GM21528 (cell line): ENCODE measurements around the gene PIGZ.
"Not testable (repeated sequence)": the region's sequence is repeated elsewhere in the genome, so short reads cannot be mapped to it uniquely, and the experiment has no call there.

Experiments used
- ATAC-seq: cut with Tn5 transposase; IDR thresholded peaks from one replicate; pipeline ENCODE4 v1.9.1; 2021; ENCODE audit warnings: mild to moderate bottlenecking, moderate library complexity; ENCODE audit not compliant: unreplicated experiment, low FRiP score

Gene PIGZ

DNA sequence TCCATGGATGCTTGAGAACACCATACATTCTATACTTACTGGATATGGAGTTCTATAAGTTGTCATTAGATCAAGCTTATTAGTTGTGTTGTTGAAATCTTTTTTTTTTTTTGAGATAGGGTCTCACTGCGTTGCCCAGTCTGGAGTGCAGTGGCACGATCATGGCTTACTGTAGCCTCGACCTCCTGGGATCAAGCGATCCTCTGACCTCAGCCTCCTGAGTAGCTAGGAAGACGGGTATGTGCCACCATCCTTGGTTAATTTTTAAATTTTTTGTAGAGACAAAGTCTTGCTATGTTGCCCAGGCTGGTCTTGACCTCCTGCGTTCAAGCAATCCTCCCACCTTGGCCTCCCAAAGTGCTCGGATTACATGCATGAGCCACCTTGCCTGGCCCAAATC, 13.8 kb downstream of the PIGZ start:
- no peak for ATAC-seq

DNA sequence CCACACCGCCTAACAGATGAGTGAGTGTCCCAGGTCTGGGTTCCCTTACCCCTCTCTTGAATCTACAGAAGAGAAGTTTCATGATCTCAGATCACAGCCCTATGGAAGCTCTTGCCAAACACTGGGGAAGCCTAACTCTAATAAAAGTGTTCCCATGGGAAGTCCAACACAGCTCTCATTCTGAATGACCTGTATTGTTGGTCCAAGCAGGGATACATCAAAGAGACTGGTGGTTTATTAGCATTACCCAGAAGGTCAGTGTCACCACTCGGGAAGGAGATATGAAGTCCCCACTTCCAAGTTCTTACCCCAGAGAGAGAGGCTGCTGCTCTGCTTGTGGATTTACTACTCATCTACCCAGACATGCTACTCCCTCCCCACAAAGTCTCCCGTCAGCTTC, 17.3 kb downstream of the PIGZ start:
- no peak for ATAC-seq

DNA sequence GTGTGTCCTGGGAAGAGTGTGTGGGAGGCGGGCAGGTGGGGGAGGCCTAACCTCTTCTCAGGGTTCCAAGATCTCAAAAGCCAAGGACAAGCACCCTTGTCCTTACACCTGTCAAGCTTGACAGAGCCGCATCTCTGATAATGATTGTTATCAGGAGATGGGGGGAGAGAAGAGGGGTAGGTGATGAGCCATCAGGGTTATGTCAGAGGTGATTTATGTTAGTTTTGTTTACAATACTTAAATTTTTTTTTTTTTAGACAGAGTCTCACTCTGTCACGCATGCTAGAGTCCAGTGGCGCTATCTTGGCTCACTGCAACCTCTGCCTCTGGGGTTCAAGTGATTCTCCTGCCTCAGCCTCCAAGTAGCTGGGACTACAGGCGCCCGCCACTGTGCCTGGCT, 18.9 kb downstream of the PIGZ start:
- ATAC-seq, result no peak

DNA sequence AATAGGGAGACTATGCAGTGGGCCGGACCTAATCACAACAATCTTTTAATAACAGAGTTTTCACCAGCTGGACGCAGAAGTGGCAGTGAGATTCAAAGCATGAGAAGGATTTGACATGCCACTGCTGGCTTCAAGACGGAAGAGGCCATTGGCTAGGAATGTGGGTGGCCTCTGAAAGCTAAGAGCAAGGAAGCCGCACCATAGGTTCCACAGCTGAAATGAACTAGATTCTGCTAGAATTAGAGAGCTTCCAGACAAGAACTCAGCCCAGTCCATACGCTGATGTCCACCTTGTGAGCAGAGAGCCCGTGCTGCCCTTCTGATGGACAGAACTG, 19.4 kb downstream of the PIGZ start:
- no peak for ATAC-seq

DNA sequence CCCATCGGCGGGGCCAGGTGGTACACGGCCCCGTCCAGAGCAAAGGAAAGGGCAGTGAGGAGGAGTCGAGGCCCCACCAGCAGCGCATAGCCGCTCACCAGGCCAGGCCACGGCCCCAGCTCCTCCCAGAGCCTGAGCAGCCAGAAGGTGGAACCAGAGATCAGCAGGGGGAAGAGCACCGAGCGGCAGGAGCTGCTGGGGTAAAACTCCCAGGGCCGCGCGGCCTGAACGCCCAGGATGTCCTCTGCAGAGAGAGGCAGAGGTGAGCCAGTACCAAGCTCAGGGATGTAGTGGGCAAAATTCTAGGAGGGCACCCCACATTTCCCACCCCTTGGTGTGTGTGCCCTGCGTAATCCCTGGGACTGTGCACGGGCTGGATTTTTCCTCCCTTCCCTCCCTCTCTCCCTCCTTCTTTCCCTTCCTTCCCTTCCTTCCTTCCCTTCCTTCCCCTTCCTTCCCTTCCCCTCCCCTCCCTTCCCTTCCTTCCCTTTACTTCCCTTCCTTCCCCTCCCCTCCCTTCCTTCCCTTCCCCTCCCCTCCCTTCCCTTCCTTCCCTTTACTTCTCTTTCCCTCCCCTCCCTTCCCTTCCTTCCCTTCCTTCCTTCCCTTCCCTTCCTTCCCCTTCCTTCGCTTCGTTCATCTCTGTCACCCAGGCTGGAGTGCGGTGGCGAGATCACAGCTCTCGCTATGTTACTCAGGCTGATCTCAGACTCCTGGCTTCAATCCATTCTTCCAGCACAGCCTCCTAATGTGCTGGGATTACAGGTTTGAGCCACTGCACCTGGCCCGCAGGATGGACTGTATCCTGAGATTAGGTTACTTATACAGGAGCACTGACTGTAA, 20.0 kb downstream of the PIGZ start:
- ATAC-seq, result no peak

DNA sequence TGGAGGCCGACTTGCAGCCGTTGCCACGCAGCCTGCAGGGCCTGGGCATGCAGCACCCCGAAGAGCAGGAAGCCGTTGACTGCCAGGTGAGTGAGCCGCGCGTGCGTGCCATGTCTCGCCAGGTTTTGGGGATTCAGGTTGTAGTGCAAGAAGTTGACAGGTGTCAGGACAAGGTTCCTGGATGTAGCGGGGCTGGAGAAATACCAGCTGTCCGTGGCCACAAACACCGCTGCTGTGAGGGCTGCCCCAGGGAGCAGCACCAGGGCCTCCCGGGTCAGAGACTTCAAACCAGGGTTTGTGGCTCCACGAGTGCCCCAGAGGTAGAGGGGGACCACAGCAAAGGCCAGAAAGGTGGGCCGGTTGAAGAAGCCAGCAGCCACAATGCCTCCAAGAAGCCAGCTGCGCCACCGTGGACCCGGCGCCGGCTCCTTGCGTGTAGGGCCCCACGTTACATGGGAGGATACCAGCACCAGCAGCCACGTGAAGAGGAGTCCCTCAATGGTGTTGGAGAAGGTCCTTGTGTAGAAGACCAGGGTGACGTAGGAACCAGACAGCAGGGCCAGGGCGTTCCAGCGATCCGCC, 20.7 kb downstream of the PIGZ start:
- no peak for ATAC-seq

DNA sequence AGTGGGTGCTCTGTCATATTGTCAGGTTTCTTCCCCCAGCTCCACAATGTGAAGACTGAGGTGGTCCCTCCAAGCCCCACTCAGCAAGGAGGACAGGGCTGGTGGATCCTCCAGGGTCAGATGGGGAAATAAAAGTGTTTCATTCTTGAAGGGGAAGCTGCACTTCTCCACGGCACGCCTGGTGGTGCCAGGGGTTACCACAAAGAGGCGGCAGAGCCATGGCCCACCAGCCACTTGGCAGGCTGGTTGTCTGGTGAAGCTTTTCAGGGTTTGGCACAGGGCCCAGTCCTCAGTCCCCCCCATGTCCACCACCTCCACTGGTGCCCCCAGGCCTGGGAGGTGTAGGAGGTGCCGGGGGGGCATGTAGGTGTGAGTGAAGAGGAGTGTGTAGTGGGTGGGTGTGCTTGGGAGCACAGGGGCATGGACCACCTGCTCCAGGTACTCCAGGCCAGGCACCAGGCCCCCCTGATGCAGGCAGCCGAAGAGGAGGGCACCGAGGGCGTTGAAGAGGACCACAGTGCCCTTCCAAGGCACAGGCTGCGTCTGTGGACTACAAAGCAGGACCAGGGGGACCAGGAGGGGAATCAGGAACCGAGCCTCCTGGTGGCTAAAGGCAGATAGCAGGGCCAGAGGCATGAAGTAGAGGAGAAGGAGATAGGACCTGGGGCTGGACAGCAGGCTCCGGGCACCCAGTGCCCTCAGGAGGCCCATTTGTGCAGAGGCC, 21.3 kb downstream of the PIGZ start:
- no peak for ATAC-seq

DNA sequence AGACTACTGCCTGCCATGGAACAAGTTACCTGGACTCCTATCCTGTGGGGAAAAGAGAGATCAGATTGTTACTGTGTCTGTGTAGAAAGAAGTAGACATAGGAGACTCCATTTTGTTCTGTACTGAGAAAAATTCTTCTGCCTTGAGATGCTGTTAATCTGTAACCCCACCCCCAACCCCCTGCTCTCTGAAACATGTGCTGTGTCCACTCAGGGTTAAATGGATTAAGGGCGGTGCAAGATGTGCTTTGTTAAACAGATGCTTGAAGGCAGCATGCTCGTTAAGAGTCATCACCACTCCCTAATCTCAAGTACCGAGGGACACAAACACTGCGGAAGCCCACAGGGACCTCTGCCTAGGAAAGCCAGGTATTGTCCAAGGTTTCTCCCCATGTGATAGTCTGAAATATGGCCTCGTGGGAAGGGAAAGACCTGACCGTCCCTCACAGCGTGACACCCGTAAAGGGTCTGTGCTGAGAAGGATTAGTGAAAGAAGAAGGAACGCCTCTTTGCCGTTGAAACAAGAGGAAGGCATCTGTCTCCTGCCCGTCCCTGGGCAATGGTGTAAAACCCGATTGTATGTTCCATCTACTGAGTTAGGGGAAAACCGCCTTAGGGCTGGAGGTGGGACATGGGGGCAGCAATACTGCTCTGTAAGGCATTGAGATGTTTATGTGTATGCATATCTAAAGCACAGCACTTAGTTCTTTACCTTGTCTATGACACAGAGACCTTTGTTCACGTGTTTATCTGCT, 24.4 kb downstream of the PIGZ start:
- ATAC-seq, result not testable (repeated sequence)

DNA sequence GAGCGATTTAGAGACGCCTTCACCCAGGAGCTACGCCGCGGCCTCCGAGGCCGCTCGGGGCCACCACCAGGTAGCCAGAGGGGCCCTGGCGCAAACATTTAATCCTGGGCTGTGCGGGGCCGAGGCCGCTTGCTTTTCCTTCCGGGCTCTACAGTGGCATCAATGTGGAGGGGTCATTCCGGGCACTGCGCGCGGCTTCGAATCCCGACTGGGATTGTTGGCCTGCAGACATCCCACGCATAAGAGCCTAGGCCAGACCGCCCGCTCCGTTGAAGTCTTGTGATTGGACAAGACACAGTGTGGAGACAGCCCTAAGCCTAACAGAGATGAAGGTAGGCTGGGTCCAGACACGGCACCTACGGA, 25.7 kb downstream of the PIGZ start:
- peak; percentile 22 for ATAC-seq

DNA sequence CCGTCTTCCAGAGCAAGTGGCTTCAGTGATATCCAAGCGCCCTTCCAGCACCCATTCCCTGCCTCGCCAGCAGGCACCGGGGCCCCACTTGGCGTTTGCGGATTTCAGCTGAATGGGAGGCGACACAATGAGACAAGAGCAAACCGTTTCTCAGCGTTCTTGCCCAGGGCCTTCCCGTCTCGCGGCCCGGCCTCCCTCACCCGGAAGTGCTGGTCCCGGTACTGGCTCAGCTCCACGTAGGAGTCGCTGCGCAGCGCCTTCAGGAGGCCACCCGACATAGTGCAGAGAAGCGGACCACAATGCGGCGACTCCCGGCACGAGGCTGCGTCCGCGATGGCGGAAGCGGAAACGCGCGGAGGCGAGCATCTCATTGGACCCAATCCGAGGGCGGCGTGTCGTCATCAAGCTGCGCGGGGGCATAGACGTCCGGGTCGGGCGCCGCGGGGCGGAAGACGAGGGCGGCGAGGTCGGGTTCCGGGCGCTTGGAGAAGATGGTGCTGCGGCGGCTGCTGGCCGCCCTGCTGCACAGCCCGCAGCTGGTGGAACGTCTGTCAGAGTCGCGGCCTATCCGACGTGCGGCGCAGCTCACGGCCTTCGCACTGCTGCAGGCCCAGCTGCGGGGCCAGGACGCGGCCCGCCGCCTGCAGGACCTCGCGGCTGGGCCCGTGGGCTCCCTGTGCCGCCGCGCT, 26.3 kb downstream of the PIGZ start, which contains the start of gene NCBP2:
Gene NCBP2 (minus strand): TSS at position 303 of the 689 bp plus-strand sequence. CDS start 25 bp downstream, at position 278.
- peak; percentile 86 for ATAC-seq

DNA sequence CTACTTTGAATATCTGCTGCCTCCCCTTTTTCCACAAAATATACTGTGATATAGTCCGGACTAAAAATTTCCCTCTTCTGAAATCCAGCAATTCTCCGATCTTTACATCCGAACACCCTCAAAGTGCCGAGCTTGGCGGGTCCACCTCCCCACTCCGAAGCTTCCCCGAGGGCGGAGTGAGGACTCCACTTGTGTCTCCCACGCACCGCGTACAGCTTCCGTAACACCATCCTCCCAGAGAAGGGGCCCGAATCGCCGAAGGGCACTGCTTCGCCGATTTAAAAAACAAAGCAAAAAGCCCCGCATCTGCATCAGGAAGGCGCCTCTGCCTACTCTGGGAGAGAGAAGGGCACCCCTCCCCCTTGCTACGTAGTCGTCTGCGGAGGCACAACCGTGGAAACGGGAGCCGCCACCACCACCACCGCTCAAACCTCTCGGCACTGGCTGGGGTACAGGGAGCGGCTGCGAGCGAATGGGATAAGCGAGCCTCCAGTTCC, 26.9 kb downstream of the PIGZ start:
- ATAC-seq, result peak; percentile 34

DNA sequence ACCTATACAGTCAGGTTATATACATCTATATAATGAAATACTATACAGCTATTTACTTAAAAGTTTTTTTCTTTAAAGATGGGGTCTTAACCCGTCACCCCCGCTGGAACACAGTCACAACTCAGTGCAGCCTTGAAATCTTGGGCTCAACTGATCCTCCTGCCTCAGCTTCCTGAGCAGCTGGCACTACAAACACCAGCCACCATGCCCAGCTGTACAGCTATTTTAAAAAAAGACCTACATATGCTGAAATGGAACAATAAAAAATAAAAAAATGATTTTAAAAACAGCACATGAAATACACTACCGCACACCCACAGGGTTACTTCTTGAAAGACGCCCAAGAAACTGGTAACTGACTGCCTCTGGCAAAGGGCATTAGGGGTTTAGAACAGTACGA, 30.1 kb downstream of the PIGZ start:
- ATAC-seq, result no peak

DNA sequence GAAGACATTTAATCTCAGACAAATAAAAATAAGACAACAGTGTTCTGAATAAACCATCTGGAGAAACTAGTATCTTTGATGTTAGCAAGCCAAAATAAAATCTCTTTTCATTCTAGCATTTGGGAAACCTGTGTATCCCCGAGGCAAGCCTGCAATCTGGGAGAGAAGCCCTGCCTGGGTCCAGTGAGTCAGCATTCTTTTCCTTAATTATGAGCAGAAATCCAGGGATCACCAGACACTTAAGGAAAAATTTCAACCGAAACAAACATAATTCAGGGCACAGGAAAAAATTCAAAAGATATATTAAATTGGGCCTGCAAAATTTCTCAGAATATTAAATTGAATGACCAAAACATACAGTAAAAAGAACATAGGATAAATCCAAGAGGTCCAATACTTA, 30.5 kb downstream of the PIGZ start:
- ATAC-seq, result no peak

DNA sequence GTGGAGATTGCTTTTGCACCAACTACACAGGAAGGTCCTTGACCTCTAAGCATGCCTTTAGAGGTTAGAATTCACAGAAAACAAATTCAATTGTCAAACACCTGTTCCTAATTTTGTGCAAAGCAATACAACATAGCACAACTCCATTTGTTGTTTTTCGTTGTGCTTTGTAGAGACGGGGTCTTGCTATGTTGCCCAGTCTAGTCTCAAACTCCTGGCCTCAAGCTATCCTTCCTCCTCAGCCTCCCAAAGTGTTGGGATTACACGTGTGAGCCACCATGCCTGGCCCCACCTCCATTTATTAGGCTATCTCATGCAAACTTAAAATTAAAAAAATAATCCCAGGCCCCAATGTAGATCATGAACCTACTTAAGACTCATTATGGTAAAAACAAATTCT, 32.3 kb downstream of the PIGZ start:
- no peak for ATAC-seq

DNA sequence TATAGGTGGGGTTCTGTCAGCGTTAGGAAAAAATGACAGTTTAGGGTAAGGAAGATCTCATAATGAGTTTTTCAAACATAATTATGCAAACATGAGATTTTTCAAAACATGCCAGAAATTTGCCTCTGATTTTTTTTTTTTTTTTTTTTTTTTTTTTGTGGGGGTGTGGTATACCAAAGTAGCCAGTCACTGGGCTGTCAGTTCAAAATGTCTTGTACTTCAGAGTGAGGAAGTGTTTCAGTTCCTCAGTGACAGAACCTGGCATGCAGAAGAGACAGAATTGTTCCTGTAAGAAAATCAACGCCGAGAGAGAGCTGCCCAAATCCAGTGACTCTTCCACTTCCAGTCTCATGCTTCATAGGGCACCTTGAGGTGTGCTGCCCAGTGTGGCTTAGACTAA, 36.0 kb downstream of the PIGZ start:
- no peak for ATAC-seq

DNA sequence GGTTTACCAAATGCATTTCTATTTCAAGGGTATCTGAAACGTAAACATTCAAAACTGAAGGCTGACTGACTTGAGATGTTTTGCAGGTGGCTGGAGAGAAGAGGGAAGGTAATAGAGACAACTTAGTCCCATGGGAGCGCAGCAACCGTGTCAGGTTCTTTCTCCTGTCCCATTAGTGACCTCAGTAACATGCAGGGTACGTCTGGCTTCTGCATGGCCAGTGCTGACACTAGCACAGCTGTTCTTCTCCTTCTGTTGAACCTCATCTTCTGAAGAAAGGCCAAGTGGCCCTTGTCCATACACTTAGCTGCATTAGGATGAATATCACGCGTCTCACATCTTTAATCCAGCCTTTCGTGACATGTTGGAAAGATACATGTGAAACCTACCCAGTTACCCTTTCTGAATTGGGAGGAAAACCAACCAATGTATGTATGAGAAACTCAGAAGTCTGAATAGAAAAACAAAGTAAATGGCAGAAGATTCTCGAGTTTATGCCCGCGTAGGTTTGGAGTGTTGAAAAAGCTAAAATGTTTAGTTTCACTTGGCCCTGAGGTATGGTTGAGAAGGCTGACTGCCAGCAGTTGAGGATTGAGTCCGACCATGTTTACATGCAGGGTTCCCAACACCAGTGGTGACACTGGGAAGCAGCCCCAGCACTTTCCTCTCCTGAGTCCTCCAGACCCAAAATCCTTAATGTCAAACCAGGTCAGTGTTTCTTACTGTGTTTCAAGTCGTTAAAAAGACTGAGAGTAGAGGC, 36.6 kb downstream of the PIGZ start:
- no peak for ATAC-seq

DNA sequence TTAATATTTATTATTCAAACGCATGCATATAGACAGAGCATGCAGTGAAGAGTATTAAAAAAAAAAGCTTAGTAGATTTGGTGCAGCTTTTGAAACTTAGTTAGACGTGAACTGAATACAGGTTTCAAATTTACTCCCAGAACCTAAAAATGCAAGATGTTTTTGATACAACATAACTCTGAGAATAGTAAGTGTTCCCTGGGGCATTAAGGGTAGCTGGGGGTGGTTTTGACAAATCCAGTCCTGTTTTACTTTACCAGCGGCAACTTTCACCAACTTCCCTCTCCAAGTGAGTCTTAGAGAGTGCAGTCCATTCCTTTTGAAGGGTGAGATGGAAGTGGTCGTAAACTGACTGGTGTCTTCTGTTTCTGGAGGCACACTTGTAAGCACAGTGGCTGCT, 37.5 kb downstream of the PIGZ start:
- no peak for ATAC-seq

DNA sequence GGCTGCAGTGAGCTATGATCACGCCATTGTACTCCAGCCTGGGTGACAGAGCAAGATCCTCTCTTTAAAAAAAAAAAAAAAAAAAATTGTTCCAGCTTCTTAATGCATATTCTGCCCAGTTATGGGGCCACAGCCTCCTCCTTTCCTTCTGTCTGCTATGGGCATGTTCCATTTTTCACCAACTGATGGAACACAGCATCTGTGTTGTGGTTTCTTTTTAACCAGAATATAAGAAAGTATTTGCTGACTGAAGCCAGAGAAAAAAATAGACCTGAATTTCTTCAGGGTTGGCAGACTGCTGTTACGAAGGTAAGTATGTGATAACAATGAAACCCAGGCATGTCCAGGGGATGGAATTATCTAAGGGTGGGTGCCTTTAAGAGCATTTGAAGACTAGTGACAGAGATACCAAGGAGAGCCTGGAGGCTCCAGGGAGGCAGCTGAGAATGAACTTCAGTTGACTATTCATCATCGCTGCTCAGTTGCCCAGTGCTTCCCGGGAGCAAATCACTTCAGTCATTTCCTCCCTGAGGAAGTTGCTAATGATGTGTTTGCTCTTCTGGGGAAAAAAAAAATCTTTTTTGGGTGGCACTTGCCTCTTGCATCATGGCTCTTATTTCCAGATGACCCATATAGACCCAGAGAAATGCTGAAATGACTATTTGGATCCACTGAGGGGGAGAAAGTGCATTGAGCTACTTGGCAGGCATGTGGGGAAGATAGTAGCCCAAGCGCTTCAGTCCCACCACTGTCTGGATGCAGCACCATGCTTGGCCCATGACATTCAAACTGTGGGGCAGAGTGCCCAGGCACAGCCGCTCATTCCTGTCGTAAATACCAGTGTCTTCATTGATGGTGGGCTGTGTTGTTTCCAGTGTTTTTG, 40.8 kb downstream of the PIGZ start:
- no peak for ATAC-seq

DNA sequence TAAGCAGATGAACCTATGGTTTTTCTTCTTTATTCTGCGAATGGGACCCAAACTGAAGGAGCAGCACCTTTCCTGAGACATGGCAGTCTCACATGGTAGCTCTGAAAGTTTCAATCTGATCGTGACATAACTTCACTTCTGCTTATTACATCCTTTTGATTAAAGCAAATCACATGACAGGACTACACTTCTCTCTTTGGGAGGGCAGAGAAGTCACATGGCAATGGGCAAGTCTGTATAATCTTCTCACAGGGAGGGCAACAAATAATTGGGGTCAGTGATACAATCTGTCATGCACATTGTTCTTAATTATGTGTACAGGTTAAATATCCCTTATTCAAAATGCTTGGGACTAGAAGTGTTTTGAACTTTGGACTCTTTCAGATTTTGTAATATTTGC, 47.9 kb downstream of the PIGZ start:
- ATAC-seq, result no peak
